ENCODE results near the gene DSC1.
"Not testable (repeated sequence)": the region's sequence is repeated elsewhere in the genome, so short reads cannot be mapped to it uniquely, and the experiment has no call there.

Gene DSC1

GRCh38 chr18:31195063-31195462, 32.4 kb upstream of the DSC1 start:
- no peak for TF ChIP-seq CTCF (IDR thresholded peaks at IDR 0.05)
- H3K4me3 ChIP-seq: no peak overlapping the region
- no peak for DNase-seq (ENCODE audit: low spot score)
- no peak overlapping the region for H3K27ac ChIP-seq

GRCh38 chr18:31192086-31192776, 29.6 kb upstream of the DSC1 start:
- Histone ChIP-seq H3K27ac (no peak overlapping the region), H3K4me3 (no peak overlapping the region)
- no peak for TF ChIP-seq CTCF (IDR thresholded peaks at IDR 0.05)
- DNase-seq (ENCODE audit: low spot score): no peak

GRCh38 chr18:31190919-31191318, 28.3 kb upstream of the DSC1 start:
- no peak overlapping the region for H3K4me3 ChIP-seq
- TF ChIP-seq CTCF (IDR thresholded peaks at IDR 0.05): no peak
- no peak overlapping the region for H3K27ac ChIP-seq
- no peak for DNase-seq (ENCODE audit: low spot score)

GRCh38 chr18:31189757-31190156, 27.1 kb upstream of the DSC1 start:
- no peak overlapping the region for H3K27ac ChIP-seq
- no peak for TF ChIP-seq CTCF (IDR thresholded peaks at IDR 0.05)
- no peak for DNase-seq (ENCODE audit: low spot score)

GRCh38 chr18:31185186-31185950, 22.7 kb upstream of the DSC1 start:
- H3K27ac ChIP-seq: no peak overlapping the region
- no peak for DNase-seq (ENCODE audit: low spot score)
- TF ChIP-seq CTCF (IDR thresholded peaks at IDR 0.05): no peak
- H3K4me3 ChIP-seq: no peak overlapping the region

More at GRCh38 chr18:31189757-31190156, 27.1 kb upstream of the DSC1 start:
- no peak overlapping the region for H3K4me3 ChIP-seq

GRCh38 chr18:31183302-31183701, 20.6 kb upstream of the DSC1 start:
- DNase-seq (ENCODE audit: low spot score): no peak
- Histone ChIP-seq H3K4me3 (no peak overlapping the region), H3K27ac (no peak overlapping the region)
- no peak for TF ChIP-seq CTCF (IDR thresholded peaks at IDR 0.05)

GRCh38 chr18:31177369-31177768, 14.7 kb upstream of the DSC1 start:
- H3K4me3 ChIP-seq; H3K27ac ChIP-seq; DNase-seq (ENCODE audit: low spot score): not testable (repeated sequence)
